Gastrocnemius medialis (tissue), 4 donors: Measurements from ENCODE around the gene AFAP1.

Experiments used
- POLR2A ChIP-seq, 2 donors: fragments of 450-650 bp; IDR thresholded peaks; one replicate each; pipeline ENCODE4 v1.6.1; 2017; ENCODE audit warnings: antibody characterized with exemption in 2 of 2, mild to moderate bottlenecking in 2 of 2, moderate library complexity in 2 of 2
- TF ChIP-seq, protein P1 (sequence below), 5 experiments: fragments of 450-650 bp in 3 of 5; fragments of 200-600 bp in 2 of 5; sonication (generic) in 2 of 5; IDR thresholded peaks in 4 of 5; conservative IDR thresholded peaks in 1 of 5; 1 replicate in 4 of 5; 2 replicates in 1 of 5; pipeline ENCODE4 v1.5.1; 2016 to 2019; ENCODE audit warnings: antibody characterized with exemption in 5 of 5, mild to moderate bottlenecking in 3 of 5, moderate library complexity in 3 of 5

DNA sequence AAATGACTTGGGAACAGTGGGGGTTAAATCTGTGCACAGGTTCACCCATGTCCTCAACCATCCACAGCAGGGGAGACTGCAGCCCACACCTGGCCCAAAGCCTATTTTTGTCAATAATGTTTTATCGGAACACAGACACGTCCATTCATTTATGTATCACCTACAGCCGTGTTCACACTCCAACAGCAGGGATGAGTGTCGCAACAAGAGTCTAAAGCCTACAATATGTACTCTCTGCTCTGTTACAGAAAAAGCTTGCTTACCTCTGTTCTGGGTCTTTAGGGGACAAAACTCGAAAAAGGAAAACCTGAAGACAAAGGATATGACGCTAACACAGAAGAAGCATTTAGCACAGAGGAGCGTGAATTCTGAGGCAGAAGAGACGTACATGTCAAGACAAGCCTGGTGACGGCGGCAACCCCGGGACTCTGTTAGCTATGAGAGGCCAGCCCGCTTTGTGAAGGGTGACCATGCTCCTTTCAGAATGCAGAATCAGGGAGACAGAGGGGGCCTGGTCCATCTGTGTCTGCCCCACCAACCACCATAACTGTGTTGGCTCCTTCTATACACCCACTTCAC is 45.5 kb downstream of the AFAP1 start:
- TF ChIP-seq, protein P1, sequence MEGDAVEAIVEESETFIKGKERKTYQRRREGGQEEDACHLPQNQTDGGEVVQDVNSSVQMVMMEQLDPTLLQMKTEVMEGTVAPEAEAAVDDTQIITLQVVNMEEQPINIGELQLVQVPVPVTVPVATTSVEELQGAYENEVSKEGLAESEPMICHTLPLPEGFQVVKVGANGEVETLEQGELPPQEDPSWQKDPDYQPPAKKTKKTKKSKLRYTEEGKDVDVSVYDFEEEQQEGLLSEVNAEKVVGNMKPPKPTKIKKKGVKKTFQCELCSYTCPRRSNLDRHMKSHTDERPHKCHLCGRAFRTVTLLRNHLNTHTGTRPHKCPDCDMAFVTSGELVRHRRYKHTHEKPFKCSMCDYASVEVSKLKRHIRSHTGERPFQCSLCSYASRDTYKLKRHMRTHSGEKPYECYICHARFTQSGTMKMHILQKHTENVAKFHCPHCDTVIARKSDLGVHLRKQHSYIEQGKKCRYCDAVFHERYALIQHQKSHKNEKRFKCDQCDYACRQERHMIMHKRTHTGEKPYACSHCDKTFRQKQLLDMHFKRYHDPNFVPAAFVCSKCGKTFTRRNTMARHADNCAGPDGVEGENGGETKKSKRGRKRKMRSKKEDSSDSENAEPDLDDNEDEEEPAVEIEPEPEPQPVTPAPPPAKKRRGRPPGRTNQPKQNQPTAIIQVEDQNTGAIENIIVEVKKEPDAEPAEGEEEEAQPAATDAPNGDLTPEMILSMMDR (IDR thresholded peaks at IDR 0.05 in 4 of 5, conservative IDR thresholded peaks at IDR 0.05 in 1 of 5) = no peak
- no peak for TF ChIP-seq POLR2A (IDR thresholded peaks at IDR 0.05)
